Nephron (organoid): ENCODE data around the gene POU3F1.

Experiments
- H3K27ac Mint-ChIP-seq, 3 experiments: 2 replicates each; pipeline ENCODE4 v1.8.0; 2020; ENCODE audit warnings: mixed read lengths in 3 of 3, mild to moderate bottlenecking in 2 of 3, moderate library complexity in 1 of 3
- H3K27me3 Mint-ChIP-seq: 2 replicates; pipeline ENCODE4 v1.8.0; 2021; ENCODE audit warnings: low read depth, mild to moderate bottlenecking, moderate library complexity, mixed read lengths
- H3K36me3 Mint-ChIP-seq: 2 replicates; pipeline ENCODE4 v1.8.0; 2020; ENCODE audit warnings: low read depth, mixed read lengths
- H3K4me1 Mint-ChIP-seq: 2 replicates; pipeline ENCODE4 v1.8.0; 2020; ENCODE audit warnings: mixed read lengths
- H3K4me3 Mint-ChIP-seq, 3 experiments: 2 replicates each; pipeline ENCODE4 v1.8.0; 2020; ENCODE audit warnings: mild to moderate bottlenecking in 3 of 3, mixed read lengths in 3 of 3, moderate library complexity in 2 of 3
- H3K9me3 Mint-ChIP-seq: 2 replicates; pipeline ENCODE4 v1.8.0; 2020; ENCODE audit warnings: mixed read lengths
- TF ChIP-seq, protein P1 (sequence below), 3 experiments: fragments of 200-600 bp; sonication (generic); IDR thresholded peaks; one replicate each; pipeline ENCODE4 v1.5.0; 2021; ENCODE audit warnings: antibody characterized with exemption in 3 of 3; ENCODE audit not compliant: unreplicated experiment in 3 of 3

Gene POU3F1

GRCh38 chr1:38071312-38072256 is 25.0 kb upstream of the POU3F1 start:
- peaks cover 58% of the 10 kb centered on the region for H3K27me3 Mint-ChIP-seq
- no peaks in the 10 kb centered on the region for H3K36me3 Mint-ChIP-seq
- H3K27ac Mint-ChIP-seq: no peak overlapping the region
- H3K9me3 Mint-ChIP-seq: no peaks in the 10 kb centered on the region
- TF ChIP-seq, protein P1, sequence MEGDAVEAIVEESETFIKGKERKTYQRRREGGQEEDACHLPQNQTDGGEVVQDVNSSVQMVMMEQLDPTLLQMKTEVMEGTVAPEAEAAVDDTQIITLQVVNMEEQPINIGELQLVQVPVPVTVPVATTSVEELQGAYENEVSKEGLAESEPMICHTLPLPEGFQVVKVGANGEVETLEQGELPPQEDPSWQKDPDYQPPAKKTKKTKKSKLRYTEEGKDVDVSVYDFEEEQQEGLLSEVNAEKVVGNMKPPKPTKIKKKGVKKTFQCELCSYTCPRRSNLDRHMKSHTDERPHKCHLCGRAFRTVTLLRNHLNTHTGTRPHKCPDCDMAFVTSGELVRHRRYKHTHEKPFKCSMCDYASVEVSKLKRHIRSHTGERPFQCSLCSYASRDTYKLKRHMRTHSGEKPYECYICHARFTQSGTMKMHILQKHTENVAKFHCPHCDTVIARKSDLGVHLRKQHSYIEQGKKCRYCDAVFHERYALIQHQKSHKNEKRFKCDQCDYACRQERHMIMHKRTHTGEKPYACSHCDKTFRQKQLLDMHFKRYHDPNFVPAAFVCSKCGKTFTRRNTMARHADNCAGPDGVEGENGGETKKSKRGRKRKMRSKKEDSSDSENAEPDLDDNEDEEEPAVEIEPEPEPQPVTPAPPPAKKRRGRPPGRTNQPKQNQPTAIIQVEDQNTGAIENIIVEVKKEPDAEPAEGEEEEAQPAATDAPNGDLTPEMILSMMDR (IDR thresholded peaks at IDR 0.05; ENCODE audit: unreplicated experiment in 3 of 3): peak in 2 of 3 experiments; percentile 26 to 27
- H3K4me1 Mint-ChIP-seq: peaks cover 15% of the 10 kb centered on the region
- no peak overlapping the region for H3K4me3 Mint-ChIP-seq

GRCh38 chr1:38068980-38069340 is 22.4 kb upstream of the POU3F1 start:
- TF ChIP-seq, protein P1 (IDR thresholded peaks at IDR 0.05; ENCODE audit: unreplicated experiment in 3 of 3): no peak
- Mint-ChIP-seq H3K4me3 (no peak overlapping the region), H3K4me1 (peaks cover 20% of the 10 kb centered on the region), H3K27me3 (peaks cover 59% of the 10 kb centered on the region), H3K9me3 (no peaks in the 10 kb centered on the region), H3K27ac (no peak overlapping the region), H3K36me3 (no peaks in the 10 kb centered on the region)

DNA sequence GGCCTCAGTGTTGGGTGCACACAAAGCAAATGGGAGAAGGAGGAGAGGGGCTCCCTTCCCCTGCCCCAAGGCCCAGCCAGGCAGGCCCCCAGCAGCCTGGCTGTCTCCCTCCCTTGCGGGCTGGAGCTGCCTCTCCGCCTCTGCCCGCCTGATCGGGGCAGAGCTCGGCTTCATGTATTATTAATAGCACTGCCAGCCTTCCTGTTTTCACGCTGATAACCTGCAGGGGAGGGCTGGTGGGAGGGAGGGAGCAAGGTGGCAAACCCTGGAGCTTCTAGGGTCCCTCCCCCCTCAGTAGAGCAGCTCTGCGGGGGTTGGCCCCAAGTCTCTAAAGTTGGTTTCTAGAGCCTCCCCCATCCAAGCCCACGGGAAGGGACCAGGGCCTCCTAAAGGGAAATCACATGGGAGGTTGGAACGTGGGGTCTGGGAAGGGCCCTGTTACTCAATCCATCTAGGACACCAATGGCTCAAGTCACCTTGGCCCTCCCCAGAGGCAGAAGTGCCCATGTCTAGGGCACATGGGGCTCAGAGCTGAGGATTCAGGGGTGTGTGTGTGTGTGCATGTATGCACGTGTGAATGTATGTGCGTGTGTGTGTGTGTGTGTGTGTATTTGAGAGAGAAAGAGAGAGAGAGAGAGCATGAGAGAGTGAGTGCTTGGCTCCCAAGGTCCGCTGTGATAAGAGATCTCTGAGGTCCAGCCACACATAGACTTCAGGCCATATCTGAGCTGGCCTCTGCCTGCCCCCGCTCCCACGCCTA is 21.8 kb upstream of the POU3F1 start:
- Mint-ChIP-seq H3K4me1 (peaks cover 19% of the 10 kb centered on the region), H3K4me3 (no peak overlapping the region), H3K9me3 (no peaks in the 10 kb centered on the region), H3K27me3 (peaks cover 58% of the 10 kb centered on the region), H3K36me3 (no peaks in the 10 kb centered on the region), H3K27ac (no peak overlapping the region)
- TF ChIP-seq, protein P1 (IDR thresholded peaks at IDR 0.05; ENCODE audit: unreplicated experiment in 3 of 3): no peak

DNA sequence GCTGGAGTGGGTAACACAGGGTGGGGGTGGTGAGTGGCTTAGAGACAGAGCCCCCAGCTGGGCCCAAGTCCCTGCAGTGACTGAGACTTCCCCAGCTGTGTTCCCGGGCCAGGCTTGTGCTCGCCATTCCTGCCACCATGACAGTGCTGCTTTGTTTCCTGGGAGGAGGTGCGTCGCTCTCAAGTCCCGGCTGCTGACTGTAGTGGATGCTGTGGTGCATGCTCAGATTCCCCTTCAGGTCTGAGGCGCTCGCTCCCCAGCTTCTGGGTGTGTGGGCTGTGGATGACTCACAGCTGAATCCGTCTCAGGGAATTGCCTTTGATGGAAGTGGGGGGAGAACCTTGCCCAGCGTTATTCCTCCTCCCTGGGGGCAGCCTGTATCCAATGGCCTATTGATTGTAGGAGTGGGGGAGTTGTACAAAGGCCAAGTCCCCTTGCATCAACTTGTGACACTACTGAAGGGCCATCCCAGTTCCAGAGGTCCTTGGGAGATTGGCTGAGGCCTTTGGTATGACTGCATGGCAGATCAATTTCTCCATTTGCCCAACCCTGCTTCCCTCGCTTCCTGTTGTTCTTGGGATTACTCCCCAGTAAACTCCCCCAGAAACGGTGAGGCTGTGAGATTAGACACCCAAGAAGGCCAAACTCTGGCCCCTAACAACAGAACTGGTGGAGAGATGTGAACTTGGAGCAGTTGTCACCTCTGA is 17.8 kb upstream of the POU3F1 start:
- Mint-ChIP-seq H3K4me3 (no peak overlapping the region), H3K27ac (peak overlapping the region in 1 of 3 experiments; percentile 53), H3K4me1 (peaks cover 10% of the 10 kb centered on the region), H3K9me3 (no peaks in the 10 kb centered on the region), H3K27me3 (peaks cover 57% of the 10 kb centered on the region), H3K36me3 (no peaks in the 10 kb centered on the region)
- TF ChIP-seq, protein P1 (IDR thresholded peaks at IDR 0.05; ENCODE audit: unreplicated experiment in 3 of 3): no peak

- Mint-ChIP-seq H3K27ac (no peak overlapping the region), H3K36me3 (no peaks in the 10 kb centered on the region), H3K9me3 (no peaks in the 10 kb centered on the region), H3K4me1 (peaks cover 10% of the 10 kb centered on the region), H3K4me3 (no peak overlapping the region), H3K27me3 (peaks cover 61% of the 10 kb centered on the region)
- TF ChIP-seq, protein P1 (IDR thresholded peaks at IDR 0.05; ENCODE audit: unreplicated experiment in 3 of 3): no peak
Observed at GRCh38 chr1:38063616-38064015, 17.0 kb upstream of the POU3F1 start.
